ENCODE measurements around the gene LRPAP1. TPM values are rescaled to one million over a fixed set of nuclear protein-coding genes. Genes with fewer than 3 reads are reported as not detected.

LRPAP1 gene
- polyA plus RNA-seq, 1 of the 3 experiments (the other 2 are of a cell fraction), result 209 TPM

- no peak for TF ChIP-seq REST (IDR thresholded peaks at IDR 0.05; ENCODE audit: low read depth, low read length)
These were observed 58.9 kb downstream of the LRPAP1 start (continued) for GRCh38 chr4:3473181-3473950.

- WGBS (ENCODE audit: low lambda C conversion rate), result 48% methylated on average over 7 of the region's 27 CpGs
- no peak for DNase-seq
- no peaks in the 10 kb centered on the region for H3K9me2 ChIP-seq
- H3K27me3 ChIP-seq (ENCODE audit: insufficient read depth), result no peaks in the 10 kb centered on the region
- ChIA-PET POLR2A (no interaction called here), CTCF (interaction anchor here (3.9 kb wide), 1 partner anchor 8 kb away, joined by 31 read pairs; no protein-coding TSS in a partner anchor)
- no peak overlapping the region for H3K4me3 ChIP-seq (ENCODE audit: low read depth in 2 of 2, low read length in 1 of 2)
- no peaks in the 10 kb centered on the region for H3K36me3 ChIP-seq (replicated peaks in 1 of 2; ENCODE audit: control insufficient read depth in 1 of 2, insufficient read depth in 2 of 2, low read length in 1 of 2)
- H3K4me1 ChIP-seq (ENCODE audit: control insufficient read depth in 1 of 2, insufficient read depth in 2 of 2, low read depth in 1 of 2, low read length in 1 of 2), result peaks cover 0 to 3% of the 10 kb centered on the region in 2 experiments; a peak in 1 of 4 replicates
- H3K4me2 ChIP-seq, result no peak overlapping the region
- no peak overlapping the region for H2AFZ ChIP-seq (ENCODE audit: low read depth)
- no peak overlapping the region for H3K9ac ChIP-seq
- H3K79me2 ChIP-seq (ENCODE audit: insufficient read depth), result no peaks in the 10 kb centered on the region
- no peaks in the 10 kb centered on the region for H3K9me3 ChIP-seq
- H4K20me1 ChIP-seq (ENCODE audit: insufficient read depth), result no peaks in the 10 kb centered on the region
- no peak overlapping the region for H3K27ac ChIP-seq (ENCODE audit: low read depth in 2 of 2, low read length in 1 of 2)
- peaks cover 7% of the 10 kb centered on the region for H3F3A ChIP-seq (replicated peaks; ENCODE audit: insufficient read depth)
- no peak for TF ChIP-seq FOSL2 (IDR thresholded peaks at IDR 0.05; ENCODE audit: borderline replicate concordance, low read depth)
- TF ChIP-seq CHD2 (IDR thresholded peaks at IDR 0.05; ENCODE audit: low read length, partially characterized antibody), result no peak
- no peak for TF ChIP-seq GABPA (IDR thresholded peaks at IDR 0.05; ENCODE audit: low read depth)
- TF ChIP-seq EP300 (IDR thresholded peaks at IDR 0.05; ENCODE audit: borderline replicate concordance in 1 of 2, low read depth in 1 of 2, low read length in 1 of 2), result no peak
- no peak for TF ChIP-seq NRF1 (IDR thresholded peaks at IDR 0.05; ENCODE audit: low read depth, low read length)
- TF ChIP-seq FOXM1 (IDR thresholded peaks at IDR 0.05; ENCODE audit: low read depth), result no peak
- no peak for TF ChIP-seq TCF12 (IDR thresholded peaks at IDR 0.05)
- no peak for TF ChIP-seq NFIC (IDR thresholded peaks at IDR 0.05; ENCODE audit: borderline replicate concordance)
These were observed 59.6 kb downstream of the LRPAP1 start for GRCh38 chr4:3472411-3473141.

- CTCF ChIA-PET, result interaction anchor here (1.1 to 3.9 kb wide), 3 partner anchors 9 to 174 kb away, joined by 3 to 31 read pairs (median 3); no protein-coding TSS in a partner anchor
These were observed 60.3 kb downstream of the LRPAP1 start for GRCh38 chr4:3471886-3472285.

More at GRCh38 chr4:3471886-3472285, 60.3 kb downstream of the LRPAP1 start:
- Histone ChIP-seq H3K4me2 (no peak overlapping the region), H3K9me2 (no peaks in the 10 kb centered on the region), H3K9me3 (no peaks in the 10 kb centered on the region), H4K20me1 (ENCODE audit: insufficient read depth) (no peaks in the 10 kb centered on the region), H2AFZ (ENCODE audit: low read depth) (no peak overlapping the region), H3K4me3 (ENCODE audit: low read depth in 2 of 2, low read length in 1 of 2) (no peak overlapping the region), H3K79me2 (ENCODE audit: insufficient read depth) (no peaks in the 10 kb centered on the region), H3K27me3 (ENCODE audit: insufficient read depth) (no peaks in the 10 kb centered on the region), H3F3A (replicated peaks; ENCODE audit: insufficient read depth) (peaks cover 7% of the 10 kb centered on the region), H3K36me3 (replicated peaks in 1 of 2; ENCODE audit: control insufficient read depth in 1 of 2, insufficient read depth in 2 of 2, low read length in 1 of 2) (no peaks in the 10 kb centered on the region), H3K27ac (ENCODE audit: low read depth in 2 of 2, low read length in 1 of 2) (no peak overlapping the region), H3K4me1 (ENCODE audit: control insufficient read depth in 1 of 2, insufficient read depth in 2 of 2, low read depth in 1 of 2, low read length in 1 of 2) (peaks cover 0 to 3% of the 10 kb centered on the region in 2 experiments; a peak in 1 of 4 replicates), H3K9ac (no peak overlapping the region)
- DNase-seq, result no peak
- TF ChIP-seq TAF1 (IDR thresholded peaks at IDR 0.05; ENCODE audit: borderline replicate concordance, low read depth, low read length) (no peak), RFX5 (IDR thresholded peaks at IDR 0.05; ENCODE audit: low read length) (no peak), USF2 (IDR thresholded peaks at IDR 0.05; ENCODE audit: borderline replicate concordance, low read depth, low read length) (no peak), MAX (IDR thresholded peaks at IDR 0.05; ENCODE audit: low read depth) (no peak), RXRA (IDR thresholded peaks at IDR 0.05; ENCODE audit: borderline replicate concordance, low read depth) (no peak), POLR2AphosphoS5 (IDR thresholded peaks at IDR 0.05; ENCODE audit: low read depth, low read length) (no peak)
- WGBS (ENCODE audit: low lambda C conversion rate), result 84% methylated on average over 11 of the region's 15 CpGs
- POLR2A ChIA-PET, result no interaction called here

Data from SK-N-SH (cell line).